Hepatocyte (in vitro differentiated cells): ENCODE data around the gene MRPS22. TPM values are rescaled to one million over a fixed set of nuclear protein-coding genes. Genes with fewer than 3 reads are reported as not detected.

Experiments used
- DNase-seq: peaks from one replicate; pipeline ENCODE4 v3.0.0-alpha.2; 2016; ENCODE audit warnings: low spot score
- H2AFZ ChIP-seq: fragments of 200-600 bp; sonication (generic); 2 replicates; pipeline ENCODE4 v1.6.0; 2016; ENCODE audit warnings: antibody characterized with exemption, mild to moderate bottlenecking
- H3K27ac ChIP-seq: fragments of 200-600 bp; sonication (generic); 2 replicates; pipeline ENCODE4 v1.5.1; 2016; ENCODE audit warnings: mild to moderate bottlenecking
- H3K27me3 ChIP-seq: fragments of 200-600 bp; sonication (generic); 2 replicates; pipeline ENCODE4 v1.6.1; 2016
- H3K36me3 ChIP-seq: fragments of 200-600 bp; sonication (generic); replicated peaks from 2 replicates; pipeline ENCODE4 v1.5.1; 2016; ENCODE audit warnings: low read depth; ENCODE audit not compliant: insufficient read depth
- H3K4me1 ChIP-seq: fragments of 200-600 bp; sonication (generic); 2 replicates; pipeline ENCODE4 v1.5.1; 2016; ENCODE audit warnings: mild to moderate bottlenecking, moderate library complexity; ENCODE audit not compliant: insufficient read depth
- H3K4me2 ChIP-seq: fragments of 200-600 bp; sonication (generic); 2 replicates; pipeline ENCODE4 v1.6.0; 2016
- H3K4me3 ChIP-seq: fragments of 200-600 bp; sonication (generic); 2 replicates; pipeline ENCODE4 v1.5.1; 2016; ENCODE audit warnings: mild to moderate bottlenecking
- H3K79me2 ChIP-seq: fragments of 200-600 bp; sonication (generic); 2 replicates; pipeline ENCODE4 v1.6.0; 2017; ENCODE audit warnings: mild to moderate bottlenecking
- H3K9me2 ChIP-seq: fragments of 200-600 bp; sonication (generic); replicated peaks from 2 replicates; pipeline ENCODE4 v1.6.0; 2017; ENCODE audit warnings: mild to moderate bottlenecking; ENCODE audit not compliant: insufficient read depth
- H3K9me3 ChIP-seq: fragments of 200-600 bp; sonication (generic); 2 replicates; pipeline ENCODE4 v1.5.1; 2016; ENCODE audit warnings: low read depth, mild to moderate bottlenecking
- H4K20me1 ChIP-seq: fragments of 200-600 bp; sonication (generic); 2 replicates; pipeline ENCODE4 v1.6.0; 2016; ENCODE audit warnings: mild to moderate bottlenecking; ENCODE audit not compliant: insufficient read depth, poor library complexity, severe bottlenecking
- EZH2 ChIP-seq: fragments of 200-600 bp; sonication (generic); IDR thresholded peaks from 2 replicates; pipeline ENCODE4 v1.6.1; 2016; ENCODE audit warnings: antibody characterized with exemption, mild to moderate bottlenecking, borderline replicate concordance
- EZH2phosphoT487 ChIP-seq: fragments of 200-600 bp; sonication (generic); IDR thresholded peaks from one replicate; pipeline ENCODE4 v1.6.1; 2018; ENCODE audit warnings: antibody characterized with exemption, mild to moderate bottlenecking, low read depth, moderate library complexity; ENCODE audit not compliant: unreplicated experiment, severe bottlenecking
- WGBS: methylation state at CpG from one replicate; pipeline ENCODE4 v1.1.6; 2016; ENCODE audit warnings: low lambda C conversion rate; ENCODE audit errors: missing lambda C conversion rate; 5-methylcytosine and 5-hydroxymethylcytosine counted together
- polyA plus RNA-seq: library from polyadenylated mRNA; unstranded; fragments of >200 nt; fragmentation: Nextera tagmentation; extraction: Ambion mirVana; gene quantifications from 2 replicates; pipeline ENCODE4 v1.2.1, GENCODE V29; 2016
- total RNA-seq: library from RNA; depleted of rRNA; stranded (reverse); fragments of >200 nt; gene quantifications from 2 replicates; pipeline ENCODE4 v1.2.3, GENCODE V29; 2014
- TF ChIP-seq, protein P1 (sequence below): fragments of 200-600 bp; sonication (generic); IDR thresholded peaks from 2 replicates; pipeline ENCODE4 v1.5.1; 2016; ENCODE audit warnings: antibody characterized with exemption, mild to moderate bottlenecking; ENCODE audit not compliant: poor library complexity

MRPS22 gene
- total and polyA plus RNA-seq, 2 experiments from 2014 or later: 55.1 to 75.7 TPM

DNA sequence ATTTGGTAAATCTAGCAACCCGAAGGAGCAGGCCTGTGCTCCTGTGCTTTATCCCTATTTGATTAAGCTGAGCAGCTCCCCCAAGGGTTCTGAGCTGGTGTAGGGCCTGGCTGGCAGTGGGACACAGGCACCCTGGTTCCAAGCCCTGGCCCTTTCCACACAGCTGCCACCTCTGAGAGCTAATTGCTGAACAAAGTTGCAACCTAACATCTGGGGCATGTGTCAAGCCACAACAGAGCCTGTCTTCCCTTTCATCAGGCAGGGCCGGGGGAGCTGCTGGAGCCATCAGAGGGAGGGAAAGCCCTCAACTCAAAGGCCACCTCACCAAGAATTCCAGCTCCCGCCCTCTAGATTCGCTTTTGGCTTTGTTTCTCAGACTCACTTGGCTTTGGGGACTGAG lies 17.1 kb upstream of the MRPS22 start:
- H3K79me2 ChIP-seq: no peaks in the 10 kb centered on the region
- no peaks in the 10 kb centered on the region for H3K9me2 ChIP-seq
- H3K27ac ChIP-seq: no peak overlapping the region
- TF ChIP-seq EZH2phosphoT487 (no peak), EZH2 (no peak)
- TF ChIP-seq, protein P1, sequence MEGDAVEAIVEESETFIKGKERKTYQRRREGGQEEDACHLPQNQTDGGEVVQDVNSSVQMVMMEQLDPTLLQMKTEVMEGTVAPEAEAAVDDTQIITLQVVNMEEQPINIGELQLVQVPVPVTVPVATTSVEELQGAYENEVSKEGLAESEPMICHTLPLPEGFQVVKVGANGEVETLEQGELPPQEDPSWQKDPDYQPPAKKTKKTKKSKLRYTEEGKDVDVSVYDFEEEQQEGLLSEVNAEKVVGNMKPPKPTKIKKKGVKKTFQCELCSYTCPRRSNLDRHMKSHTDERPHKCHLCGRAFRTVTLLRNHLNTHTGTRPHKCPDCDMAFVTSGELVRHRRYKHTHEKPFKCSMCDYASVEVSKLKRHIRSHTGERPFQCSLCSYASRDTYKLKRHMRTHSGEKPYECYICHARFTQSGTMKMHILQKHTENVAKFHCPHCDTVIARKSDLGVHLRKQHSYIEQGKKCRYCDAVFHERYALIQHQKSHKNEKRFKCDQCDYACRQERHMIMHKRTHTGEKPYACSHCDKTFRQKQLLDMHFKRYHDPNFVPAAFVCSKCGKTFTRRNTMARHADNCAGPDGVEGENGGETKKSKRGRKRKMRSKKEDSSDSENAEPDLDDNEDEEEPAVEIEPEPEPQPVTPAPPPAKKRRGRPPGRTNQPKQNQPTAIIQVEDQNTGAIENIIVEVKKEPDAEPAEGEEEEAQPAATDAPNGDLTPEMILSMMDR: no peak
- H3K36me3 ChIP-seq: no peaks in the 10 kb centered on the region
- 86% methylated on average over 4 of the region's 4 CpGs for WGBS
- H2AFZ ChIP-seq: no peak overlapping the region
- no peak overlapping the region for H3K4me3 ChIP-seq
- no peaks in the 10 kb centered on the region for H3K9me3 ChIP-seq
- no peaks in the 10 kb centered on the region for H4K20me1 ChIP-seq
- H3K4me2 ChIP-seq: no peak overlapping the region
- DNase-seq: no peak
- H3K4me1 ChIP-seq: no peaks in the 10 kb centered on the region
- peaks cover 20% of the 10 kb centered on the region for H3K27me3 ChIP-seq

DNA sequence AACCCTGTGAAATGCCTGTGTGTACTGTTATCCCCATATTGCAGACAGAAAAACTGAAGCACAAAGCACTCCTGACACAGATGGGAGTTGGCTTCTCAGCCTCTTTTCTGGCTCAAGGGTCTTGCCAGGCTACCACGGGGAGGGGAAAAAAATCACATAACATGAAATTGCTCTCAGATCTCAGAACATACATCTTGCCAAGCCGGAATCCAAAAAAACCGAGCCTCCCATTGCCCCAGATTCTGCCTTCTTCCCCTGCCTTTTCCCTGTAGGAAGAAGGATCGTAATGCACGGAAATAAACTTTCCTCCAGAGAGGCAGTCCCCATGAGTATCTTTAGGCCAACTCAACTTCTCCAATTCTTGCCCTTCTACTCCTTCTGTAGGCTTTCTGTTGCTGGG lies 16.6 kb upstream of the MRPS22 start:
- H3K27me3 ChIP-seq: peaks cover 22% of the 10 kb centered on the region
- H4K20me1 ChIP-seq: no peaks in the 10 kb centered on the region
- H3K4me1 ChIP-seq: no peaks in the 10 kb centered on the region
- no peak overlapping the region for H3K4me2 ChIP-seq
- no peaks in the 10 kb centered on the region for H3K79me2 ChIP-seq
- H3K9me3 ChIP-seq: no peaks in the 10 kb centered on the region
- no peak overlapping the region for H3K27ac ChIP-seq
- TF ChIP-seq EZH2 (no peak), EZH2phosphoT487 (no peak)
- TF ChIP-seq, protein P1: no peak
- no peaks in the 10 kb centered on the region for H3K36me3 ChIP-seq
- DNase-seq: no peak
- 94% methylated on average over 5 of the region's 5 CpGs for WGBS
- no peak overlapping the region for H3K4me3 ChIP-seq
- H2AFZ ChIP-seq: no peak overlapping the region
- H3K9me2 ChIP-seq: no peaks in the 10 kb centered on the region

DNA sequence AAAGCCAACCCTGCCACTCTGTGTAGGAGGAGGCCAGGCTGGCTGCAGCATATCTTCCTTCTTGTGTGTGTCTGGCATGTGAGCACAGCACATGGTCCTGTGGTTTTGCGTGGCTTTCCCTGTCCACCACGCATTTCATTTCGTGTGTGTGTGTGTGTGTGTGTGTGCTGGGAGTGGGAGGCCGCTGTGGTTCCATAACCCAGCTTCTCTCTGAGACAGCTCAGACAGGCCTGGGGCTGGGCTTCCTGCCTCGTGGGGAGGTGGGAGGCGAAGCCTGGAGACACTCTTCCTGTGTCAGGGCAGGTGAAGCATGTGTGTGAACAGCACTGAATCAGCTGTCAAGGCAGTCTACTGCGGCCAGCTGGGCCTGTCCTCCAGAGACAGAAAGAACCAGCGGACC lies 16.0 kb upstream of the MRPS22 start:
- H3K4me1 ChIP-seq: no peaks in the 10 kb centered on the region
- no peaks in the 10 kb centered on the region for H3K9me3 ChIP-seq
- no peaks in the 10 kb centered on the region for H3K36me3 ChIP-seq
- DNase-seq: no peak
- H4K20me1 ChIP-seq: no peaks in the 10 kb centered on the region
- no peak overlapping the region for H3K4me3 ChIP-seq
- no peaks in the 10 kb centered on the region for H3K79me2 ChIP-seq
- H3K27me3 ChIP-seq: peaks cover 28% of the 10 kb centered on the region
- no peaks in the 10 kb centered on the region for H3K9me2 ChIP-seq
- no peak overlapping the region for H3K4me2 ChIP-seq
- TF ChIP-seq EZH2phosphoT487 (no peak), EZH2 (no peak)
- TF ChIP-seq, protein P1: no peak
- no peak overlapping the region for H2AFZ ChIP-seq
- H3K27ac ChIP-seq: no peak overlapping the region
- WGBS: 84% methylated on average over 8 of the region's 8 CpGs

DNA sequence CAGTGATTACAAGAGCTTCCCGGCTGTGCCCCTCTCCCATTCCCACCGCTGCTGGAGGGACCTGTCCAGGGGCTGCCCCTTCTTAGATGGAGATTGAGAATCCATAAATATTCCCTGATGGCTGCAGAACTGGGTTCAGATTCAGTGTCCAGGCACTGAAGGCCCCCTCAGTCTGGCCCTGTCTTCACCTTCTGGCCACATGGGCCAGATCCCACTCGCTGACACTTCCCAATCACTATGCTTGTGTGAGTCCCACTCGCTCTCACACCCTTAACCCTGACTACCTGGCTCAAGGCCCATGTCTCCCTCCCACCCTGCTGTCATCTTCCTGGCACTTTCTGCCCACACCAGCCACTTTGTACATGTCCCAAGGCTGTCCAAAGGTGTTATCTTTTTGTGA lies 15.5 kb upstream of the MRPS22 start:
- TF ChIP-seq, protein P1: no peak
- no peak for TF ChIP-seq EZH2
- no peak for TF ChIP-seq EZH2phosphoT487
- Histone ChIP-seq H3K4me2 (no peak overlapping the region), H3K79me2 (no peaks in the 10 kb centered on the region), H3K36me3 (no peaks in the 10 kb centered on the region), H4K20me1 (no peaks in the 10 kb centered on the region), H3K27ac (no peak overlapping the region), H3K27me3 (peaks cover 28% of the 10 kb centered on the region), H3K4me1 (no peaks in the 10 kb centered on the region), H3K9me3 (no peaks in the 10 kb centered on the region), H3K9me2 (no peaks in the 10 kb centered on the region), H3K4me3 (no peak overlapping the region), H2AFZ (no peak overlapping the region)
- 76% methylated on average over 4 of the region's 4 CpGs for WGBS
- DNase-seq: no peak
